Central memory CD4-positive, alpha-beta T cell (primary cell): ENCODE measurements around the gene KRABD2.
A peak's percentile ranks its signal among the peaks of the same experiment; 100 is the strongest.
"Not testable (repeated sequence)": the region's sequence is repeated elsewhere in the genome, so short reads cannot be mapped to it uniquely, and the experiment has no call there.

Experiments used
- DNase-seq: peaks from one replicate; pipeline ENCODE4 v3.0.0; 2022

Gene KRABD2

DNA sequence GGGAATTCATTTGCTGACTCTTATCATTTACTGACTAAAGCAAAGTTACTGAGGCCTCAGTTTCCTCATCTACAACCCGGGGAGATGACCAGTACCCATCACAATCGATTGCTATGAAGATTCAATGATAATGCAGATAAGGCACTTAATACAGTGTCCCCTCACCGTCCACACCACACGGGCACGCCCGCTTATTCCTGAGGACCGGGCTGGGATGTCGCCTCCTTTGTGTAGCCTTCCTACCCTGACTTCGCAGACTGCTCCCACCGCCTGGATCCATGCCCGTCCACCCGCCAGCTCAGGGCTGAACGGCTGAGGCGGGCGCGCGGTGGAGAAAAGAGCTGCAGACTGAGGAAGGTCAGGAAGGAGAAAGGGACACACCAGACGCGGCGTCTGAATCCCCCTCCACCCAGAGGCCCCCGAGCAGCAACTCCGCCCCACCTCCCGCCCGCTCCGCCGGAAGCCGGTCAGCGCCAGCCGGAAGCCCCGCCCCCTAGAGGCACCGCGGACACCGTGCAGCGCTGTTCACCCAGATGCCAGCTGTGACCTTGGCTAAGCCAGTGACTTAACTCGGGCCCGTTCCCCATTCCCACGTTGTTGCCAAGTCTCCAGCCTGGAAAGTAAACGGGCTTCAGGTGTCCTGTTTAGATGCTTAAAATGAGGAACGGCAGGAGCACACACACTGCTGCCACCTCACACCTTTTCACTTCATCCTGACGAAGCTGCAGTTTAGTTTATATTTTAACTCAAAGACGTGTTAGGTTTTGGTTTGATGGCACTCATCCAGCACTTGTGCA, at the start of gene KRABD2:
Gene KRABD2, minus strand, starts transcription at position 434 of the 797 bp plus-strand sequence.
- peak; percentile 80 for DNase-seq

DNA sequence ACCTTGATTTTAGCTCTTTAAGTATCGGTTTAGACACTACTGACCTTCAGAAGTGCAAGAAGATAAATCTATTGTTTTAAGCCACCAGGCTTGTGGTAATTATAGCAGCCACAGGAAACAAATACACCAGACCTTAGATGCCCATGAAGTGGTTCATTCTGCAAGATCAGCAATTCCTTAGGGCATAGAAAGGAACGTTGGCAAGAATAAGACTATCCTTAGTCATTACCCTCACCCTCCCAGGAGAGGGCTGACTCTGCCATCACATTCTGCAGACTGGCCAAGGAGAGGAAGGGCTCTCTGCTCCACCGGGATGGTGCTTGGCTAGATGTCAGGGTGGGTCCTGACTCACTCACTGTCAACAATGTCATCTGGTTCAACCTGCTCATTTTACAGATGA, 45.1 kb upstream of the KRABD2 start:
- no peak for DNase-seq

DNA sequence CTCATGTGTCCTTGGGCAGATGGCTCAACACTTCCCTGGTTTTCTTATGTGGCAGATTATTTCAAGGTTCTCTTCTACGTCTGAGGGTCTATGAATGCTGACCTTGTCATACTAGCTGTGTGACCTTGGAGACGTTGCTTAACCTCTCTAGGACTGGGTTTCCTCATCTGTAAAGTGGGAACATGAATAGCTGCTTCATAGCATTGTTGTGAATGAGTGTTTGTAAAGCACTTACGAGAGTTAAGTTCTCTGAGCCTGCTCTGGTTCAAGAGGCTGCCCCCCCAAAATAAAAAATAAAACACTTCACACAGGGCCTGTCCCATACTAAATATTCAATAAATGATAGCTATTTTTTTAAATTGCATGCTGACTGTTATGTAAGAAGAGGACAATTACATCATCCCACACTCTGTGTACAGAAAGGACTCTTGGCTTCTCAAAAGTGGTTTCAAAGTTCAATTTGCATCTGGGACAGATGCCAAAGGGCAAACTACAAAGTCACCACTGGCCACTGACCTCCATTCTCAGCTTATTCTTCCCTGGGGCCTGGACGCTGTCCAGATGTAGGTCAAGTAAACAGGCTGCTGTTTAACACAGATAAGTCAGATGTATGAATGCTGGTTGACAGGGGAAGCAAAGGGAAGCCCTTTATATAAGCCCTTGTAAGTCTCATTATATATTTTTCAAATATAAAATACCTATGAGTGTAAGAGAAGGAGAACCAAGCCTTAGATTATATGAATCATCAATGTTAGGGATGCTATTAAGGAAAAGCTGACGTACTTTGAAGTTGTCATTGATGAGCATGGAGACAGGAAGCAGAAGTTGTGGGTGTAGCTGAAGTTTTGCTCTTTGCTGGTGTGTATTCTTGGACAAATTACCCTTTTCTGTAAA, 43.8 kb upstream of the KRABD2 start:
- no peak for DNase-seq

DNA sequence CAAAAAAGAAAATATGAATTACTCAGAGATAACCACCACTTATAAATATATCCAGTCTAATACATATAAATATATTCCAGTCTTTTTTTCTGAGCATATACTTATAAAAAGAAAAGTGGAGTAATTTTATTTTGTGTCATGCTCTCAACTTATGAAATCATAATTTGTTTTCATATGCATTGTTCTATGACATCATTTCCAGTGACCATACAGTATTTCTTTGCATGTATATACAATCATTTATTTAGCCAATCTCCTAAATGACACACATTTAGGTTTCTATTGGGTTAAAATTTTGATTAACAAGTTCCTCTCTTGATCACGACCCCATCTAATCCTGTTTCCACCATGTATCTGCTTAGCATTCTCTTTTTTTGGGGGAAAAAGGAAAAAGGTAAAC, 42.8 kb upstream of the KRABD2 start:
- DNase-seq: no peak

DNA sequence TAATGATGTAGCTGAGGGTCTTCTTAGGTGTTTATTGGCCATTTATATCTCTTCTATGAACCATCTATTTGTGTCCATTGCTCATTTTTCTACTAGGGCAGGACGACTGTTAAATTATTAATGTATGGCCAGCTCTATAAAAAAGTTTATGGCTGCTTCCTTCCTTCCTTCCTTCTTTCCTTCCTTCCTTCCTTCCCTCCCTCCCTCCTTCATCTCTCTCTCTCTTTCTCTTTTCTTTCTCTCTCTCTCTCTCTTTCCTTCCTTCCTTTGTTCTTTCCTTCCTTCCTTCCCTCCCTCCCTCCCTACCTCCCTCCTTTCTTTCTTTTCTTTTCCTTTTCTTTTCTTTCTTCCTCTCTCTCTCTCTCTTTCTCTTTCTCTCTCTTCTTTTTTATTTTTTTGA, 42.0 kb upstream of the KRABD2 start:
- DNase-seq: no peak

DNA sequence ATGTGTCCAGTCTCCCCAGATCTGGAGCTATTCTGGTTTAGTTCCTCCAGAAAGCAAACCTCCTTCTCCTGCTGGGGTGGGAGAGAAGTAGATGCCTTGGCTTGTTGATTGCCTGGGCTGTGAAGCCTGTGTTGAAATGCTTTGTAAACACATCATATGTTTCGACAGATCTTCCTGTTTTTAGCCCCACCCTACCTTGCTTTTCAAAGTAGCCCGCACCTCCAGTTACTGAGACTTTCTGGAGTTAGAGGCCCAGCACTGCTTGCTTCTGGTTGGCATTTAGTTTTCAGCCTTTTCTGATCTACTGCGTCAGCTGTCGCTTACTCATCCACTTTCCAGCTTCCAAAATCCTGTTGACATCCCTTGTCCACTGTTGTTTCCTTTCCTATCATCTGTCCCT, 41.3 kb upstream of the KRABD2 start:
- DNase-seq: no peak

DNA sequence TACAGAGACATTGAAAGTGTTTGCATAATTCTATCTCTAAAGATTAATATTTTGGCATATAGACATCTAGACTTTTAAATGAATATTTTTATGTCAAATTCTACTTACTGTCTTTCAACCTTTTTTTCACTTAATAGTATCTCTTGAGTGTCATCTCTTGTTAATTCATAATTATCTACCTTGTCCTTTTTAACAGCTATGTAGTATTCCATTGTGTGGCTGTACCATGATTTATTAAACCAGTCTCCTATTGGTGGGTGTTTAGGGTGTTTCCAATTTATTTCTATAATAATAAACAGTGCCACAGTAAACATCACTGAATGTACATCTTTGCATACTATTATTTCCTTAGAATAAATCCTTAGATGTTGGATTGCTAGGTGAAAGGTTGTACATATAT, 37.4 kb upstream of the KRABD2 start:
- DNase-seq: no peak

DNA sequence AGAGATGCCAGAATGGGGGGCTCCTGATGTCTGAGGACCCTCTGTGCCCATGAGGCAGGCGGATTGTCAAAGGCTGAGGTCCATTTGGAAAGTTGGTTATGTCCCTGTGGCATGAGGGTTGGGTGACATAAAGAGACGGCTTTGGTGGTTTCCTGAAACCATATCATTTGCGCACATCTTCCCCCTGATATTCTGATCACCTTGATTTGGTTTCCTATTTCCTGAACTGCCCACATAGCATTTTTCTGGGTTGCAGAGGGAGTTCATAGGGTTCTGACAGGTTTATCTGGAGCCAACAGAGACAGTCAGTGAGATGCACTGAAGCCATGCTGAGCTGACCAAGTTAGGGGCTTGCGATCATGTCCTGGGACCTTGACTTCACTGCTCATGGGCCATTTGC, 36.8 kb upstream of the KRABD2 start:
- DNase-seq: peak; percentile 36

DNA sequence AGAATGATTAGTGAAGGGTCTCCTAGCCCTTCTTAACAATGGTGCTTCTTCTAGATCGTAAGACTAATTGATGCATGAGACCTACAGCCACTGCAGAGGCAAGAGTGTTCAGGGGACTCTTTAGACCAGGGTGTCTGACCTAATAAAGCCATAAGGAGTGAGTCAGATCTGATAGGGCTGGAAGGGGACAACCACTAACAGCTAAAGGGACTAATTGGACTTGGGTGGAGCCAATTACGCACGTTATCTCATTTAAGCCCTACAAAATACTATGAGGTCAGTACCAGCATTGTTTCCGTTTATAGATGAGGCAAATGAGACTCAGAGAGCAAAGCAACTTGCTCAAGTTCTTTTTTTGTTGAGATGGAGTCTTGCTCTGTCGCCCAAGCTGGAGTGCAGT, 35.6 kb upstream of the KRABD2 start:
- no peak for DNase-seq

DNA sequence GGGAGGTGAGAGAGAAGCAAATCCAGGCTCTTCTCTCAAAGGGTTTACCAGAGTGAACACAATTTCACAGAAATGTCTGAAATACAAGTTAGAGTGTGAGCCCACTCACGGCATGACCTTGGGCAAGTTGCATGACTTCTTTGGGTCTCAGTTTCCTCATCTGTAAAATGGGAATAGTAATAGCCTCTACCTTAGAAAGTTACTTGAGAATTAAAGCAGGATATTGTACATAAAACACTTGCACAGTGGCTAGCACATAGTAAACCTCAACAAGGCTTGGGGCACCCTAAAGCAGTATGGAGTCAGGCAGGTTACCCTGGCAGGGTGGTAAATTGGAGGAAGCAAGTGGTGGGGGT, 34.4 kb upstream of the KRABD2 start:
- no peak for DNase-seq

DNA sequence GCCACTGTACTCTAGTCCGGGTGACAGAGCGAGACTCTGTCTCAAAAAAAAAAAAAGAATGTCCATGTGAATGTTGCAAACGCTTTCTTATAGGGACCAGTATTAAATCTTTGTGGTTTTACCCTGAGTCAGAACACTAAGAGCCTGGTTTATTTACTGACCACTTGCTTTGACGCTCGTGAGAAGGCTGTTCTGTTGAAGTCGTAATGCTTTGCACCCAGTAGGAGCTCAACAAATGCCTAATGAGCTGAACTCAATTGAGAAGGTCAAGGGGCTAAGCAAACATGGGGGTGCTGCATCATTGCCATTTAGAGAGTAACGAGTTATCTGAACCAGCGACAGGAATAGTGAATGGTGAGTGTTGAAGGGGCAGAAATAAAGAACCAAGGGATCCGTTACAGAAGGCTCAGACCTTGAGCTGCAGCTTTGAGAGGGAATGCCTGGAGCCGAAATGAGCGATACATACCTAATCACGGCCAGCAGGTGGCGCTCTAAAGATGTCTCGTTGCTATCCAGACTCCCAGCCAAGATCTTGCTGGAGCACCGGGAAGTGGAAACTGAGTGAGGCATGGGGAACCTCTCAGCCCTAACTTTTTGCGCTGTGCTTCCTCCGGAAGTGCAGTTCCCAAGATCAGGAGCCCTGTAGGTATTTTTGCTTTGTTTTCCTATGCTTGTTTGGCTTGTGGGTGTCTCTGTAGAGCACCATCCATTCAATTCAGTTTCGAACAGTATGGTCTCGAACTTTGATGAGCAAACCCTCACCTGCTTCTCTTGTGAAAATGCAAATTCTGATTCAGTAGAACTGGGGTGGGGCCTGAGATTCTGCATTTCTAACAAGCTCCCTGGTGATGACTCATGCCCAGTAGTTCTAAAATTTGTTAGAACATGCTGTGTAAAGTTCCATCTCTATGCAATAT, 33.7 kb upstream of the KRABD2 start:
- peak; percentile 66 for DNase-seq

DNA sequence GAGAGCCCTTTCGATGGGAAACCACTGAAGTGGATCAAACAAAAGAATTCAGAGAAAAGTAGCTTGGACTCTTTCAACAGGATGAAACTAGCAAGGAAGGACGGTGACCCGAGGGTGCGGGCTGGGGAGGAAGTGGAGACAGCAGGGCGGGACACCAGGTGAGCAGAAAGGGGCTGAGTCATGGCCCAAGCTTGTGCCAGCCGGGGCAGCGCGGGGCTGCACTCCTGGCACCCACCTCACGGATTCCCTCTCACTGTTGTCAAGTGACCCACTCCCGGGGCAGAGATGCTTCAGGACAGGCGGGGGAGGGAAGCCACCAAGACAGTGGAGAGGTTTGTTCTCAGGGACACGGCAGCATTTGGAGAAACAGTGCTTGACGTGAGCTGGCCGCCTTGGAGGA, 31.9 kb upstream of the KRABD2 start:
- no peak for DNase-seq

DNA sequence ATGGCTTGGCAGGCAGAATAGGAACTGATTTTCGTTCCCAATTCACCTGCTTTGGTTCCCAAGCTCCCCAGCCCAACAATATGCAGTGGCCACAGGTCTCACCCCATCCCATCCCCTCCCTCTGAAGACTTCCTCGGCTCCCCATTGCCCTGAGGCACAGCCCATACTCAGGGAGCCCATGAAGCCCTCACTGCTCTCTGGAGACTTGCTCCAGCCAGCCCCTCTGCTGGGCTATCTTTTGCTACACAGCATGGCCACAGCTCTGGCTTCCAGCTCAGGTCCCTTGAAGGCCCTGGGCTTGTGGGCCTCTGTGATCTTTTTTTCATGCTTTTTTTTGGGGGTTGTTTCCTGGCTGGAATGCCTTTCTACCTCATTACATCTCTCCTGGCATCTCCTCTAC, 29.7 kb upstream of the KRABD2 start:
- no peak for DNase-seq

DNA sequence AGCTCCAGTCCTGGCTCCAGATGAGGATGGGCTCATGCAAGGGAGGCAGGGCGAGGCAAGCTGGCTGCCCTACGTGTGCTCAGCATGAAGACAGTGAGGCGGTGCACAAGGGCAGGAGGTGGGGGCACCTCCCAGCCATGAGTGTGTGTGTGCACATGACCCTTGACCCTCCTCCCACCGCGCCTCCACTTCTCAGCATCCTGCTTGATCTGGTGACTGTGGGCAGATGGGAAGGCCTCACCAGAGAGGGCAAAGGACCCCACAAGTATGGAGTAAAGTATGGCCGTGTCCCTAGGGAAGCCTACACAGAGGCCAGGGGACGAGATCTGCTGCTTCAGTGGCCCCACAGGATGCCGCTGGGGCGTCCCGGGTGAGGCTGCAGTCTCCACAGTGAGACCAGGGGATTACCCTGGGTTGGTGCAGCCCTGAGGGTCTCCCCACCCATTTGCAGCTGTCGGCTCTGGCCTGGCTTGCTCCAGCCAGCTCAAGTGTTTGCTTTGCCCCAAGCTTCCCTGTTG, 29.1 kb upstream of the KRABD2 start:
- DNase-seq: no peak

DNA sequence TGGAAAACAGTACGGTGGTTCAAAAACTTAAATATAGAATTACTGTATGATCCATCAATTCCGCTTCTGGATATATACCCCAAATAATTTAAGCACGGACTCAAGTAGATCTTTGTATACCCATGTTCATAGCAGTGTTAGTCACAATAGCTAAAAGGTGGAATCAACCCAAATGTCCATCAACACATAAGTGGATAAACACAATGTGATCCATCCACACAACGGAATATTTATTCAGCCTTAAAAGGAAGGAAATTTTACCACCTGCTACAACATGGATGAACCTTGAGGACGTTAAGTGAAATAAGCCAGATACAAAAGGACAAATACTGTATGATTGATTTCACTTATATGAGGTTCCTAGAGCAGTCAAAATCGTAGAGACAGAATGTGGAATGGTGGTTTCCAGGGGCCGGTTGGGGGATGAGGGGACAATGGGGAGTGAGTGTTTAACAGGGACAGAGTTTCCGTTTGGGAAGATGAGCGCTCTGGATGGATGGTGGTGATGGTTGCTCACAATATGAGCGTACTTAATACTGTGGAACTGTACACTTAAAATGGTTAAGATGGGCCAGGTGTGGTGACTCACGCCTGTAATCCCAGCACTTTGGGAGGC, 26.5 kb upstream of the KRABD2 start:
- DNase-seq: no peak

DNA sequence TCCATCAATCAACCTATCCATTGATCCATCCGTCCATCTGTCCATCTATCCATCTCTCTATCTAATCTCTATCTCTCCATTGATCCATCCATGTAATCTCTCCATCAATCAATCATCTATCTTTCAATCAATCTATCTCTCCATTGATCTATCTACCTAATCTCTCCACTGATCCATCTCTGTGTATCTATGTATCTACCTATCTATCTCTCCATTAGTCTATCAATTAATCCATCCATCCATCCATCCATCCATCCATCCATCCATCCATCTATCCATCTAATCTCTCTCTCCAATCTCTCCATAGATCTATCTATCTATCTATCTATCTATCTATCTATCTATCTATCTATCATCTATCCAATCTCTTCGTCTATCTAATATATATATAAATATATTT, 24.6 kb upstream of the KRABD2 start:
- no peak for DNase-seq

DNA sequence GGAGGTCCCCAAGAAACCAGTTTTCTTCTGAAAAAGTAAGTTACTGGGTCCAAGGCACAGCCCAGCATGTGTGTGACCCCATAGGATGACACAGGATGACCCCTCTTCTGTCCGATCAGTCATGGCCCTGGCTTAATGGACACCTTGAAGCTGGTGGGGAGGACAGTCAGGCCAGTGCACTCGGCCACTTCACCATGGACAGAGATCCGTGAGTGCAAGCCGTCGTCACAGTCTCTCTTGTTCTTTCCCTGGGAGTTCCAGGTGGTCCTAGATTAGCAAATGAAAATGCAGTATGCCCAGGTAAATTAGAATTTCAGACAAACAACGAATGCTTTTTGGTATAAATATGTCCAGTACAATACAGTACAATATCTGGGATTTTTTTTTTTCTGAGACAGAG, 22.5 kb upstream of the KRABD2 start:
- DNase-seq: no peak

DNA sequence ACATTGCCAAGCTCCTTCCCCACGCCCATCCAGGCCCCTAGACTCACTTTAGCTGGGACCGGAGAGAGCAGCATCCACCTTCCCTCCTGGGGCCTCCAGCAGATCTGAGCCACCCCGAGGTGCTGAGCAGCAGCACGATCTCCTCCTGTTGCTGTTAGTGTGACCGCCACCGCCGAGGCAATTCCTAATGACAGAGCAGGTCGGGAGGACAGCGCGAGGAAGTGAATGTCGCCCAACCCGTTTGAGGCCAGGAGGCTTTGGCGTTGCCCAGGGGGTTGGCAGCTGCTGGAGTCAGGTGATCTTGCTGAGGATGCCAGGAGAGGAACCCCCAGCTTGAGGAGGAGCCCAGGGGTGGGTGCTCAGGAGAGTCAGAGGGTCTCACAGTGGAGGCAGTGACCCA, 21.1 kb upstream of the KRABD2 start, which contains the start of gene RNF222:
Gene RNF222, minus strand, starts transcription at position 192 of the 400 bp plus-strand sequence. CDS start 4,366 bp downstream, outside the sequence.
- no peak for DNase-seq

DNA sequence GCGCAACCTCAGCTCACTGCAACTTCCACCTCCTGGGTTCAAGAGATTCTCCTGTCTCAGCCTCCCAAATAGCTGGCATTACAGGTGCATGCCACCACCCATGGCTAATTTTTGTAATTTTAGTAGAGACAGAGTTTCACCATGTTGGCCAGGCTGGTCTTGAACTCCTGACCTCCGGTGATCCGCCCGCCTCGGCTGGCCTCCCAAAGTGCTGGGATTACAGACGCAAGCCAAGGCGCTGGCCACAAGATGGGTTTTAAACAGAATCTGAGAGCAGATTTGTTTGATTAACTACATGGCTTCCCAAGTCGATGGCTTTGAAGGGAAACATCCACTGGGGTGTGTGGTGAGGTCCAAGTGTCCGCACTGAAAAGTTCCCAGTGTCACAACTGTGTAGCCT, 18.0 kb upstream of the KRABD2 start:
- DNase-seq: not testable (repeated sequence)

DNA sequence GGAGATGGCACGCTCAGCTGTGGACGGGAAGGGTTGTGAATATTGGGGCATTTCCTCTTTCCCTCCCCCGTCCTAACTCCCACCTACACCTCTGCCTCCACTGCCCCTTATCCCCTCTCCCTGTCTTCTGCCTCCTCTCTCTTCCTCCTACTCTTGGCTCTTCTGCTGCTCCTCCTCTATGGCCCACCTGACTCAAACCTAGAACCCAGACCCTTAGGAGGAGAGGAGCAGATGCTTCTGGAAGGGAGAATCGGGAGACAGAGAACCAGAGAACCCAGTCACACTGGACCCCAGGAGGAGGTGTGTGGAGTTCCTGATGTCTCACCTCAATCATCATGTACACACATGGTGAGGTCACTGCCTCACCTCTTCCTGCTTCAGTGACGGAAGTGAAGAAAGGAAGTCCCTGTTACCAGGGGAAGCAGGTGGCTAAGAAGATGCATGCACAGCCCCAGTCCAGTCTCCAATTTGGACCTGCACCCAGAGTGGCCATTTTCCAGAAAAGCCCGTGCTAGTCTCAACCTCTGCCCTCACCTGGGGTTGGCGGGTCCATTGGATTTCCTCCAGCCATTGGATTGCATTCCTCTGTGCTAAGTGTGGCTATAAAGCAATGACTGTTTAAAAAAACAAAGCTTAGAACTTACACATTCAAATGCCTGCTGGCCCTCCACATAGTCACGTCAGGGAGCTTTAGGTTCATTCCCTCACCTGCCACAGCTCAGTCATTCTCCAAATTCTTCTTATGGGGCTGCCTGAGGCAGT, 17.1 kb upstream of the KRABD2 start:
- DNase-seq: peak; percentile 56

DNA sequence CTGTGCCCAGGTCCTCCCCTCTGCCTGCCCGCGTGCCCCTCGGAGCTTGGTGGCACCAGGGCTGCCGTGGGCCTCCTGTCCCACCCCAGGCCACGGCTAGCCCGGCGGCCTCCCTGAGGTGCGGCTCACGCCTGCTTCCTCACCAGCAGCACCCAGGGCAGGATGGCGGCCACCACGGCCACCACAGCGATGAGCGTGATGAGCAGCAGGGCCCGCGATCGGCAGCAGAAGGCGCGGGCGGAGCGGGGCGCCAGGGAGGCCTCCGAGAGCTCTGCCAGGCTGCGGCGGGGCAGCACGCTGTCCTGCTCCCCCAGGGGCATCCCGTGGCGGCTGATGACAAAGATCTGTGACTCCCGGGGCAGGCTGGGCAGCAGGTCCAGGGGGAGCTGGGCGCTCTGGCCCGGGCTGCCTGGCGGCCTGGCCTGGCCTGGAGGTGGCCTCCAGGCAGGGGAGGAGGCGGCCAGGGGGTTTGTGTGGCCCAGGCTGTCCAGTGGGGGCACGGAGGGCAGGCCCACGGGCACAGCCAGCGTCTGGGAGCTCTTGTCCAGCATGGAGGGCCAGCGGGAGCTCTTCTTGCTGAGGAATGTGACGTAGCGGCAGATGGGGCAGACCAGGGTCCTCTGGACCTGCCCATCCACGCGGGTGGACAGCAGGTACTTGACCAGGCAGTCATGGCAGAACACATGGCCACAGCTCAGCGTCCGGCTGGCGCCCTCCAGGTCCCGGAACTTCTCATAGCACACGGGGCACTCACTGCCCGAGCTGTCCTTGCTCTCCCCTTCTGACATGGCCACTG, 16.4 kb upstream of the KRABD2 start:
- no peak for DNase-seq
